ENCODE measurements around the gene PAX4. TPM values are rescaled to one million over a fixed set of nuclear protein-coding genes. Genes with fewer than 3 reads are reported as not detected.

The PAX4 gene
- total and polyA plus RNA-seq, 9 of the 15 experiments (the other 6 are each of a cell fraction or from before 2014, with no cell fraction given): not detected

- no peak for TF ChIP-seq RAD21 (CRISPR knock-in tag; conservative IDR thresholded peaks at IDR 0.05 in 1 of 2, IDR thresholded peaks at IDR 0.05 in 1 of 2)
- TF ChIP-seq C11orf30 (IDR thresholded peaks at IDR 0.05; ENCODE audit: low read depth): peak; percentile 43
- no peak for TF ChIP-seq POU5F1 (IDR thresholded peaks at IDR 0.05; ENCODE audit: borderline replicate concordance, low read depth, low read length, partially characterized antibody)
These were observed 31.0 kb upstream of the PAX4 start (continued) for GRCh38 chr7:127648986-127649385.

- no peaks in the 10 kb centered on the region for H3K27me3 ChIP-seq (ENCODE audit: control insufficient read depth in 2 of 2, insufficient read depth in 2 of 2, low read length in 2 of 2)
- DNase-seq (ENCODE audit: extremely low read depth in 1 of 4, low spot score in 3 of 4) (no peak), FAIRE-seq (no peak), ATAC-seq (no peak)
- H3K4me3 ChIP-seq: no peak overlapping the region
- no peak overlapping the region for H3K4me2 ChIP-seq (ENCODE audit: insufficient read depth, low read length)
- H3K9me3 ChIP-seq (replicated peaks; ENCODE audit: control insufficient read depth, insufficient read depth, low read depth, low read length): no peaks in the 10 kb centered on the region
- in situ Hi-C loops (cut with MboI): no loop called here
- no peak overlapping the region for H2AFZ ChIP-seq (ENCODE audit: low read depth, low read length)
- POLR2A ChIA-PET: no interaction called here
- intact Hi-C loops (cut with micrococcal nuclease): no loop called here
- peaks cover 3% of the 10 kb centered on the region; the same call in 1 of the 2 replicates for H4K20me1 ChIP-seq (replicated peaks; ENCODE audit: control insufficient read depth, insufficient read depth, low read length)
- H3K9ac ChIP-seq (ENCODE audit: insufficient read depth in 1 of 2, low read depth in 2 of 2, low read length in 2 of 2): no peak overlapping the region
- BruUV-seq (replicated peaks): no TSS peak
- peaks cover 16% of the 10 kb centered on the region for H3K79me2 ChIP-seq (ENCODE audit: control insufficient read depth, insufficient read depth, low read length)
- 61% methylated on average over 8 of the region's 8 CpGs for WGBS (ENCODE audit: insufficient coverage, low coverage, missing lambda C conversion rate)
- no peaks in the 10 kb centered on the region for H3K36me3 ChIP-seq (ENCODE audit: control insufficient read depth, insufficient read depth, low read length)
- H3K9me1 ChIP-seq (ENCODE audit: control insufficient read depth, insufficient read depth, low read length): no peaks in the 10 kb centered on the region
- no peak overlapping the region for H3K27ac ChIP-seq (ENCODE audit: extremely low read depth, low read depth, low read length)
- H3K4me1 ChIP-seq (replicated peaks in 1 of 2; ENCODE audit: control insufficient read depth in 2 of 2, insufficient read depth in 2 of 2, low read length in 2 of 2): peaks cover 17 to 27% of the 10 kb centered on the region in 2 experiments
- CTCF ChIA-PET (ENCODE audit: low intra/inter-chr PET ratio): no interaction called here
- TF ChIP-seq XRCC5 (IDR thresholded peaks at IDR 0.05; ENCODE audit: low read depth, low read length): no peak
- no peak for TF ChIP-seq ZBTB49 (CRISPR knock-in tag; IDR thresholded peaks at IDR 0.05; ENCODE audit: borderline replicate concordance)
- no peak for TF ChIP-seq CUX1 (CRISPR knock-in tag; IDR thresholded peaks at IDR 0.05)
- no peak for TF ChIP-seq HOXB6 (CRISPR knock-in tag; IDR thresholded peaks at IDR 0.05; ENCODE audit: borderline replicate concordance)
- no peak for TF ChIP-seq GATA2 (CRISPR knock-in tag; IDR thresholded peaks at IDR 0.05)
- TF ChIP-seq ATF3 (IDR thresholded peaks at IDR 0.05): no peak
- no peak for TF ChIP-seq ATF3 (CRISPR knock-in tag; conservative IDR thresholded peaks at IDR 0.05)
- no peak for TF ChIP-seq HDAC2 (IDR thresholded peaks at IDR 0.05)
- TF ChIP-seq NFE2L1 (tag; IDR thresholded peaks at IDR 0.05; ENCODE audit: borderline replicate concordance, low read depth): no peak
These were observed 29.7 kb upstream of the PAX4 start for GRCh38 chr7:127647636-127648035.

Data from K562 (cell line).